Activated CD4-positive, alpha-beta T cell treated with anti-CD3 and anti-CD28 coated beads for 36 hours (primary cell): ENCODE results near the gene MAGEA8. TPM values are rescaled to one million over a fixed set of nuclear protein-coding genes. Genes with fewer than 3 reads are reported as not detected.
"Not testable (repeated sequence)": the region's sequence is repeated elsewhere in the genome, so short reads cannot be mapped to it uniquely, and the experiment has no call there.

ENCODE experiments used
- ATAC-seq: fragments of 200-7000 bp; cut with Tn5 transposase; one replicate; pipeline ENCODE4 v1.10.0; 2021; ENCODE audit warnings: mild to moderate bottlenecking, moderate library complexity
- CTCF ChIA-PET: fragments of 350-600 bp; sonication (Branson Sonifier 250); formaldehyde crosslinking; loops from one replicate; lab custom pipeline; 2021; ENCODE audit warnings: antibody characterized with exemption; lab: Charles Lee
- POLR2A ChIA-PET: fragments of 350-600 bp; sonication (Branson Sonifier 250); formaldehyde crosslinking; loops from one replicate; lab custom pipeline; 2021; ENCODE audit warnings: antibody characterized with exemption, inconsistent platforms; lab: Charles Lee
- DNase-seq: peaks from one replicate; pipeline ENCODE4 v3.0.0-alpha.2; 2020
- H3K27ac Mint-ChIP-seq: one replicate; pipeline ENCODE4 v1.8.0; 2021; ENCODE audit warnings: mixed read lengths
- H3K27me3 Mint-ChIP-seq: one replicate; pipeline ENCODE4 v1.8.0; 2021; ENCODE audit warnings: mixed read lengths
- H3K36me3 Mint-ChIP-seq: one replicate; pipeline ENCODE4 v1.8.0; 2021; ENCODE audit warnings: low read depth, mixed read lengths
- H3K4me1 Mint-ChIP-seq: one replicate; pipeline ENCODE4 v1.8.0; 2021; ENCODE audit warnings: mixed read lengths
- H3K4me3 Mint-ChIP-seq: one replicate; pipeline ENCODE4 v1.8.0; 2021; ENCODE audit warnings: mild to moderate bottlenecking, moderate library complexity, mixed read lengths
- H3K9me3 Mint-ChIP-seq: one replicate; pipeline ENCODE4 v1.8.0; 2021; ENCODE audit warnings: low read depth, mixed read lengths
- intact Hi-C, 2 experiments: fragments of 100-400 bp; cut with DNase I in 1 of 2; cut with micrococcal nuclease in 1 of 2; formaldehyde crosslinking; loops; one replicate each; pipeline versions ENCODE4 v1.14.2 to v1.15.1; 2022 to 2024; cut with DNase I, micrococcal nuclease
- total RNA-seq, 2 experiments: library from RNA; stranded (reverse); gene quantifications; one replicate each; pipeline ENCODE4 v1.2.3, GENCODE V29; 2021

MAGEA8 gene
- total RNA-seq, 2 experiments from 2014 or later: not detected

- Mint-ChIP-seq H3K4me1 (no peaks in the 10 kb centered on the region), H3K27ac (no peak overlapping the region), H3K9me3 (peaks cover 8% of the 10 kb centered on the region), H3K4me3 (no peak overlapping the region), H3K27me3 (peaks cover 2% of the 10 kb centered on the region), H3K36me3 (no peaks in the 10 kb centered on the region)
- no peak for DNase-seq
- intact Hi-C loops: no loop called here
- ChIA-PET POLR2A (no interaction called here), CTCF (no interaction called here)
- ATAC-seq: no peak
These were observed 22.4 kb upstream of the MAGEA8 start for GRCh38 chrX:149858592-149858991.

GRCh38 chrX:149860445-149860844 lies 20.5 kb upstream of the MAGEA8 start:
- intact Hi-C loops: no loop called here
- Mint-ChIP-seq H3K27ac (no peak overlapping the region), H3K4me1 (no peaks in the 10 kb centered on the region), H3K4me3 (no peak overlapping the region), H3K9me3 (peaks cover 8% of the 10 kb centered on the region), H3K27me3 (peaks cover 4% of the 10 kb centered on the region), H3K36me3 (no peaks in the 10 kb centered on the region)
- POLR2A ChIA-PET: no interaction called here
- DNase-seq (no peak), ATAC-seq (no peak)
- CTCF ChIA-PET: no interaction called here

- Mint-ChIP-seq H3K27ac (no peak overlapping the region), H3K9me3 (peaks cover 3% of the 10 kb centered on the region), H3K36me3 (no peaks in the 10 kb centered on the region), H3K4me3 (no peak overlapping the region), H3K4me1 (no peaks in the 10 kb centered on the region), H3K27me3 (peaks cover 2% of the 10 kb centered on the region)
- intact Hi-C loops: no loop called here
- ChIA-PET CTCF (no interaction called here), POLR2A (no interaction called here)
- DNase-seq (no peak), ATAC-seq (no peak)
These were observed 15.6 kb upstream of the MAGEA8 start for GRCh38 chrX:149865390-149865789.

GRCh38 chrX:149867488-149867887 lies 13.5 kb upstream of the MAGEA8 start:
- intact Hi-C loops: no loop called here
- ChIA-PET POLR2A (no interaction called here), CTCF (no interaction called here)
- H3K27ac Mint-ChIP-seq: no peak overlapping the region
- ATAC-seq: no peak
- H3K9me3 Mint-ChIP-seq: no peaks in the 10 kb centered on the region
- H3K36me3 Mint-ChIP-seq: no peaks in the 10 kb centered on the region
- peaks cover 4% of the 10 kb centered on the region for H3K4me1 Mint-ChIP-seq
- peaks cover 2% of the 10 kb centered on the region for H3K27me3 Mint-ChIP-seq
- H3K4me3 Mint-ChIP-seq: no peak overlapping the region
- DNase-seq: no peak

- ATAC-seq (no peak), DNase-seq (no peak)
- H3K36me3 Mint-ChIP-seq: no peaks in the 10 kb centered on the region
- peaks cover 4% of the 10 kb centered on the region for H3K4me1 Mint-ChIP-seq
- H3K27ac Mint-ChIP-seq: no peak overlapping the region
- ChIA-PET CTCF (no interaction called here), POLR2A (no interaction called here)
- peaks cover 3% of the 10 kb centered on the region for H3K27me3 Mint-ChIP-seq
- no peak overlapping the region for H3K4me3 Mint-ChIP-seq
- intact Hi-C loops: no loop called here
- no peaks in the 10 kb centered on the region for H3K9me3 Mint-ChIP-seq
These were observed 10.1 kb upstream of the MAGEA8 start for GRCh38 chrX:149870840-149871239.

- no peak for DNase-seq
- POLR2A ChIA-PET: no interaction called here
- peaks cover 3% of the 10 kb centered on the region for H3K27me3 Mint-ChIP-seq
- H3K4me1 Mint-ChIP-seq: peaks cover 4% of the 10 kb centered on the region
- intact Hi-C loops: no loop called here
- H3K4me3 Mint-ChIP-seq: no peak overlapping the region
- no peak overlapping the region for H3K27ac Mint-ChIP-seq
- no peaks in the 10 kb centered on the region for H3K36me3 Mint-ChIP-seq
- CTCF ChIA-PET: interaction anchor here (1.1 kb wide), 1 partner anchor 36 kb away, joined by 3 read pairs; no protein-coding TSS in a partner anchor
- H3K9me3 Mint-ChIP-seq: no peaks in the 10 kb centered on the region
- ATAC-seq: peak; percentile 23
These were observed 9.6 kb upstream of the MAGEA8 start for GRCh38 chrX:149871433-149871832.

GRCh38 chrX:149871940-149872339 lies 9.0 kb upstream of the MAGEA8 start:
- Mint-ChIP-seq H3K9me3 (no peaks in the 10 kb centered on the region), H3K4me1 (peaks cover 4% of the 10 kb centered on the region), H3K27ac (no peak overlapping the region), H3K27me3 (peaks cover 3% of the 10 kb centered on the region), H3K36me3 (no peaks in the 10 kb centered on the region), H3K4me3 (no peak overlapping the region)
- CTCF ChIA-PET: interaction anchor here (1.1 to 1.4 kb wide), 2 partner anchors 10 to 35 kb away, joined by 3 to 4 read pairs; no protein-coding TSS in a partner anchor
- DNase-seq: peak; percentile 82
- peak; percentile 99 for ATAC-seq
- intact Hi-C loops: loop anchor here in 1 of 2 experiments (2.0 kb wide), 1 partner anchor 67 kb away; the partner anchor contains the start of gene EOLA2
- POLR2A ChIA-PET: no interaction called here

- H3K27ac Mint-ChIP-seq: no peak overlapping the region
- peaks cover 3% of the 10 kb centered on the region for H3K27me3 Mint-ChIP-seq
- POLR2A ChIA-PET: no interaction called here
- no peak for DNase-seq
- intact Hi-C loops: no loop called here
- no peaks in the 10 kb centered on the region for H3K36me3 Mint-ChIP-seq
- no peaks in the 10 kb centered on the region for H3K4me1 Mint-ChIP-seq
- no peaks in the 10 kb centered on the region for H3K9me3 Mint-ChIP-seq
- no peak overlapping the region for H3K4me3 Mint-ChIP-seq
- no peak for ATAC-seq
- CTCF ChIA-PET: no interaction called here
These were observed 3.8 kb upstream of the MAGEA8 start for GRCh38 chrX:149877157-149877556.

- peaks cover 3% of the 10 kb centered on the region for H3K27me3 Mint-ChIP-seq
- ChIA-PET CTCF (no interaction called here), POLR2A (no interaction called here)
- intact Hi-C loops: no loop called here
- H3K9me3 Mint-ChIP-seq: no peaks in the 10 kb centered on the region
- no peak overlapping the region for H3K27ac Mint-ChIP-seq
- H3K4me3 Mint-ChIP-seq: no peak overlapping the region
- H3K4me1 Mint-ChIP-seq: no peaks in the 10 kb centered on the region
- ATAC-seq: no peak
- DNase-seq: no peak
- H3K36me3 Mint-ChIP-seq: no peaks in the 10 kb centered on the region
These were observed 3.3 kb upstream of the MAGEA8 start for GRCh38 chrX:149877636-149878035.

- H3K4me1 Mint-ChIP-seq, H3K9me3 Mint-ChIP-seq, ATAC-seq, H3K36me3 Mint-ChIP-seq, H3K4me3 Mint-ChIP-seq, H3K27me3 Mint-ChIP-seq, DNase-seq, POLR2A ChIA-PET, intact Hi-C loops, CTCF ChIA-PET, H3K27ac Mint-ChIP-seq: not testable (repeated sequence)
These were observed 9.8 kb downstream of the MAGEA8 start for GRCh38 chrX:149890828-149891227.

- Mint-ChIP-seq H3K27me3 (no peaks in the 10 kb centered on the region), H3K9me3 (peaks cover 6% of the 10 kb centered on the region), H3K36me3 (no peaks in the 10 kb centered on the region), H3K4me1 (peaks cover 9% of the 10 kb centered on the region), H3K27ac (no peak overlapping the region), H3K4me3 (no peak overlapping the region)
- CTCF ChIA-PET: interaction anchor here (0.8 to 1.6 kb wide), 2 partner anchors 12 to 18 kb away, joined by 4 read pairs; no protein-coding TSS in a partner anchor
- intact Hi-C loops: no loop called here
- ATAC-seq (peak; percentile 91), DNase-seq (peak; percentile 28)
- POLR2A ChIA-PET: no interaction called here
These were observed 17.6 kb downstream of the MAGEA8 start for GRCh38 chrX:149898554-149898953.

- H3K27me3 Mint-ChIP-seq: no peaks in the 10 kb centered on the region
- H3K9me3 Mint-ChIP-seq: no peaks in the 10 kb centered on the region
- intact Hi-C loops: loop anchor here in 1 of 2 experiments (5.0 kb wide), 1 partner anchor 67 kb away; no protein-coding TSS in a partner anchor
- peak overlapping the region; percentile 48 for H3K4me3 Mint-ChIP-seq
- peak; percentile 97 for ATAC-seq
- H3K4me1 Mint-ChIP-seq: peaks cover 8% of the 10 kb centered on the region
- CTCF ChIA-PET: interaction anchor here (1.0 kb wide), 1 partner anchor 35 kb away, joined by 4 read pairs; the partner anchor contains the start of gene EOLA2
- POLR2A ChIA-PET: no interaction called here
- DNase-seq: no peak
- peaks cover 3% of the 10 kb centered on the region for H3K36me3 Mint-ChIP-seq
- peak overlapping the region; percentile 44 for H3K27ac Mint-ChIP-seq
These were observed 23.1 kb downstream of the MAGEA8 start for GRCh38 chrX:149903889-149904748.
